ENCODE measurements around the gene SDHAF3.
"Not testable (repeated sequence)": the region's sequence is repeated elsewhere in the genome, so short reads cannot be mapped to it uniquely, and the experiment has no call there.

Gene SDHAF3

DNA sequence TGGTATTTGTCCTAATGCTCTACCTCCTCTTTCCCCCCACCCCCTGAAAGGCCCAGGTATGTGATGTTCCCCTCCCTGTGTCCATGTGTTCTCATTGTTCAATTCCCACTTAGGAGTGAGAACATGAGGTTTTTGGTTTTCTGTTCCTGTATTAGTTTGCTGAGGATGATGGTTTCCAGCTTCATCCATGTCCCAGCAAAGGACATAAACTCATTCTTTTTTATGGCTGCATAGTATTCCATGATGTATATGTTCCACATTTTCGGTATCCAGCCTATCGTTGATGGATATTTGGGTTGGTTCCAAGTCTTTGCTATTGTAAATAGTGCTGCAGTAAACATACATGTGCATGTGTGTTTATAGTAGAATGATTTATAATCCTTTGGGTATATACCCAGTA, 5.6 kb downstream of the SDHAF3 start:
- DNase-seq (ENCODE audit: low read depth, low spot score), result not testable (repeated sequence)

DNA sequence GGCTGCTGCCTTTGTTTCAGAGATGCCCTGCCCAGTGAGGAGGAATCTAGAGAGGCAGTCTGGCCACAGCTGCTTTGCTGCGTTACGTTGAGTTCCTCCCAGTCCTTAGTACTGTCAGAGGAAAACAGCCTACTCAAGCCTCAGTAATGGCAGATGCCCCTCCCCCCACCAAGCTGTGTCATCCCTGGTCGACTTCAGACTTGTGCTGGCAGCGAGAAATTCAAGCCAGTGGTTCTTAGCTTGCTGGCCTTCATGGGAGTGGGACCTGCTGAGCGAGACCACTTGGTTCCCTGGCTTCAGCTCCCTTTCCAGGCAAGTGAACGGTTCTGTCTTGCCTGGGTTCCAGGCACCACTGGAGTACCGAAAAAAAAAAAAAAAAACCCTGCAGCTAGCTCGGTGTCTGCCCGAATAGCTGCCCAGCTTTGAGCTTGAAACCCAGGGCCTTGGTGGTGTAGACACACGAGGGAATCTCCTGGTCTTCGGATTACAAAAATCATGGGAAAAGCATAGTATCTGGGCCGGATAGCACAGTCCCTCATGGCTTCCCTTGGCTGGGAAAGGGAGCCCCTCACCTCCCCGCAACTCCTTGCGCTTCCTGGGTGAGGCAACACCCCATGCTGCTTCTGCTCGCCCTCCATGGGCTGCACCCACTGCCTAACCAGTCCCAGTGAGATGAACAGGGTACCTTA, 9.1 kb downstream of the SDHAF3 start:
- no peak for DNase-seq (ENCODE audit: low read depth, low spot score)

DNA sequence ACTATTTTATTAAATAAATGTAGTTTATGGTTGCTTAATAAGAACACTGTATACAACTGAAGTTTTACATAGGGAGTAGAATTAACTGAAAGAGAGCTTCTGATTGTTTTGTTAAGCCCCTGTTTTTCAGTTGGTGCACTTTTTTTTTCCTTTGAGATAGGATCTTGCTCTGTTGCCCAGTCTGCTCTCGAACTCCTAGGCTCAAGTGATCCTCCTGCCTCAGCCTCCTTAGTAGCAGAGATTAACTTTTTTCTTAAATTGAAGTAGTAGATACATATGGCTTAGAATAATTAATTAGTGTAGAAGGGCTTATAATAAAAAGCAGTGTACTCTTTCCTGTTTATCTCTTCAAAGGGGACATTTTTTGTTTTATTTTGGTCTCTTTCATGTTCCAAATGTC, 11.2 kb downstream of the SDHAF3 start:
- no peak for DNase-seq (ENCODE audit: low read depth, low spot score)

DNA sequence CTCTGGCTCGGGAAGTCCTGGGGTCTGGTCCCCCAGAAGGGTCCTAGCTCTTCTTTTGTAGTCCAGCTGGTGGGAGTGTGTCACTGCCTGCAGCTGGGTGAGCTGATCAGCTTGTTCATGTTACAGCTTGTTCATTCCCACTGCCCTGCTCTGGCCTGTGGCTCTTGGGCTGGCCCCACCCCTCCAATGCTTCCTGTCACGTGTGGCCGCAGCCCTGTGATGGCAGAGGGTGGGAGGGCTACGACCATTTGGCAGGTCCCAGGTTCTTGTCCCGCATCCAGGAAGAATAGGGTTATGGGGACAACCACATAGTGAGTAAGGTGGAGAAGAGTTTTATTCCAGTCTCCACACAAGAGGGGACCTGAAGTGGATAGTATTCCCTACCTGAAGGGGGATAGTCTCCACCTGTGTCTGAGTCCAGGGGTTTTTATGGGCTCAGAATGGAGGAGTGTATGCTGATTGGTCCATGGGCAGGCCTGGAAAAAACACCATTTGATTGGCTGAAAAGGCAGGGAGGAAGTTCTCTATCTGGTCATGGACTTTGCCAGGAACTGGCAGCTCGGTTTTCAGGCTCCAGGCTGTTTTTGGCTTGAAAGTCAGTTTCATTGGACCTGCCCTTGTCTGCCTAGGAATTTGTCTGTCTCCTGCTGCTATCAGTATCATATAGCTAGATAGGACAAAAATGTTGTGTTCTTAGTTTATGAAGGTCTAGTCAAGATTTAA, 13.1 kb downstream of the SDHAF3 start:
- DNase-seq (ENCODE audit: low read depth, low spot score), result no peak

DNA sequence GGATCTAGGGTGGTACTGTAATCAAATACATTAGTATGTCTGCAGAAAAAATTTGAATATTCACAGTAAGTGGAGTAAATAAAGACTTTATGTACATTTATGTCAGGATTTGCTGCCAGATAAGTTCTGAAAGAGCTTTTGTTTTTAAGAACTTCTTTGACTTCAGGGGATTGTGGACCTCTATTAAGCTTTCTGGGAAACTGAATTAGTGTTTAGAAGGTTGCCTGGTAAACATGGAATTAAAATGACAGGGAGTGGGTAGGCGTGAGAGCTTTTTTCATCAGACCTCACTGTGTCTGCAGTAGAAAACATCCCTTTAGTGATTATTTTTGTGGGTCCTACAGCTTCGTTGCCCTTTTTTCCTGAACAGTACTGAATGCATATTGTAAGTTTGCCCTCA, 15.7 kb downstream of the SDHAF3 start:
- no peak for DNase-seq (ENCODE audit: low read depth, low spot score)

DNA sequence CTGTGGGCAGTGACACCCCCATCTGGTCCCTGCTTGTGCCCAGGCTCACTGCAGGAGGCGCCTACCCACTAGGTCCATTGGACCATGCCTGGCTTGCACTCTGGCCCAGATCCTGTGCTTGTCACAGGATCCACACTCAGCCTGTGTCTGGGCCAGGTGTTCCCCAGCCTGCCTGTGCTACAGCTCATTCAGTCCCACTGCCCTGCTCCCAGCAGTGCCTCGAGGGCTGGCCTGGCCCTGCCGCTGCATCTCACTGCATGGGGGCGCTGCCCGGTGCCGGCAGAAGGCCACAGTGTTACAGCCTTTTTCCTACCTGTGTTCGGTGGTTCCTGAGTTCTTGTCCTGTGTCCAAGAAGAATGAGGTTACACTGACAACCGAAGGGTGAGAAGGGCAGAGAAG, 21.3 kb downstream of the SDHAF3 start:
- DNase-seq (ENCODE audit: low read depth, low spot score), result no peak

DNA sequence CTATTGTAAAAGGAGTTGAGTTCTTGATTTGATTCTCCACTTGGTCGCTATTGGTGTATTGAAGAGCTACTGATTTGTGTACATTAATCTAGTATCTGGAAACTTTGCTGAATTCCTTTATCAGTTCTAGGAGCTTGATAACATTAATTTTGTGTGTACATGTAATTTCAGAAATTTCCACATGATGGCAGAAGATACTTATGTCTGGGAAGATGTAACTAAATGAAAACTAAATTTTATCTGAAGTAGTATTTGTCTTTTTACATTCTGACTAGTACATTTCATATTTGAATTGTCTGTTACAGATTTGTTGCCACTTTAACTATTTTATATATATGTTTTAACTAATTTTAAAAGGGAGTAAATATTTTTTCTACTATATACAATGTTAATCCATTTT, 27.6 kb downstream of the SDHAF3 start:
- DNase-seq (ENCODE audit: low read depth, low spot score), result no peak

DNA sequence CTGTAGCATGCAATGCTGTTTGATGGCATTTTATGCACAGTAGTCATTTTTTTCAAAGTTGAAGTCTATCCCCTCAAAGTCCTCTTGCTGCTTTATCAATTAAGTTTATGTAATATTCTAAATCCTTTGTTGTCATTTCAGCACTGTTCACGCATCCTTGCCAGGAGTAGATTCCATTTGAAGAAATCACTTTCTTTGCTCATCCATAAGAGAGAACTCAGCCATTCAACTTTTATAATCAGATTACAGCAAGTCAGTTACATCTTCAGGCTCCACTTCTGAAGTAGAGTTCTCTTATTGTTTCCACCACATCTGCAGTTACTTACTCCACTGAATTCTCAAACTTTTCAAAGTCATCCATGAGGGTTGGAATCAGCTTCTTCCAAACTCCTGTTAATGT, 32.3 kb downstream of the SDHAF3 start:
- DNase-seq (ENCODE audit: low read depth, low spot score), result no peak

DNA sequence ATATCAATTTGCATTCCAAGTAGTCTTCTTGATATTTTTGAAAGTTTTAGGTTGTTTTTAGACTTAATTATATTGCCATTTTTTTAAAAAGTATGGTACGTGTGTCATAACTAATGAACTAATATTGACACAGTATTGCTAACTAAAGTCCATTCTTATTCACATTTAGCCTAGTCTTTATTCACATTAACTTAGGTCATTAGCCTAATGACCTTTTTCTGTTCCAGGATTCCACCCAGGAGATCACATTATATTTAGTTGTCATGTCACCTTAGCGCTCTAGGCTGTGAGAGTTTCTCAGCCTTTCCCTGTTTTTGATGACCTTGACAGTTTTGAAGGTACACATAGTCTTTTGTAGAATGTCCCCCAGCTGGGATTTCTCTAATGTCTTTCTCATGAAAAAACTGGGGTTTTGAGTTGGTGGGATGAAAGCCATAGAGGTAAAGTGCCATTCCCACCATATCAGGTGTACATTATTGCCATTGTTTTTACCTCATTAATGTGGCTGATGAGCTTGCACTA, 38.5 kb downstream of the SDHAF3 start:
- no peak for DNase-seq (ENCODE audit: low read depth, low spot score)

DNA sequence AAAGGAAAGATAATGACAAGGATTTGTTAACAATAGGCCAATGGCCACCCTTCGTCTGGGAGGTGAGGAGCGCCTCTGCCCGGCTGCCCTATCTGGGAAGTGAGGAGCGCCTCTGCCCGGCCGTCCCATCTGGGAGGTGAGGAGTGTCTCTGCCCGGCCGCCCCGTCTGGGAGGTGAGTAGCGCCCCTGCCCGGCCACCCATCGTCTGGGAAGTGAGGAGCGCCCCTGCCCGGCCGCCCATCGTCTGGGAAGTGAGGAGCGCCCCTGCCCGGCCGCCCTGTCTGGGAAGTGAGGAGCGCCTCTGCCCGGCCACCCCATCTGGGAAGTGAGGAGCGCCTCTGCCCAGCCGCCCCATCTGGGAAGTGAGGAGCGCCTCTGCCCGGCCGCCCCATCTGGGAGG, 42.5 kb downstream of the SDHAF3 start:
- not testable (repeated sequence) for DNase-seq (ENCODE audit: low read depth, low spot score)

DNA sequence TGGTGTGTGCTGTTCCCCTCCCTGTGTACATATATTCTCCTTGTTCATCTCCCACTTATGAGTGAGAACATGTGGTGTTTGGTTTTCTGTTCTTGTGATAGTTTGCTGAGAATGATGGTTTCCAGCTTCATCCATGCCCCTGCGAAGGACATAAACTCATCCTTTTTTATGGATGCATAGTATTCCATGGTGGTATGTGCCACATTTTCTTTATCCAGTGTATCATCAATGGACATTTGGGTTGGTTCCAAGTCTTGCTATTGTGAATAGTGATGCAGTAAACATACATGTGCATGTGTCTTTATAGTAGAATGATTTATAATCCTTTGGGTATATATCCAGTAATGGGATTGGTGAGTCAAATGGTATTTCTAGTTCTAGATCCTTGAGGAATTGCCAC, 44.1 kb downstream of the SDHAF3 start:
- not testable (repeated sequence) for DNase-seq (ENCODE audit: low read depth, low spot score)

DNA sequence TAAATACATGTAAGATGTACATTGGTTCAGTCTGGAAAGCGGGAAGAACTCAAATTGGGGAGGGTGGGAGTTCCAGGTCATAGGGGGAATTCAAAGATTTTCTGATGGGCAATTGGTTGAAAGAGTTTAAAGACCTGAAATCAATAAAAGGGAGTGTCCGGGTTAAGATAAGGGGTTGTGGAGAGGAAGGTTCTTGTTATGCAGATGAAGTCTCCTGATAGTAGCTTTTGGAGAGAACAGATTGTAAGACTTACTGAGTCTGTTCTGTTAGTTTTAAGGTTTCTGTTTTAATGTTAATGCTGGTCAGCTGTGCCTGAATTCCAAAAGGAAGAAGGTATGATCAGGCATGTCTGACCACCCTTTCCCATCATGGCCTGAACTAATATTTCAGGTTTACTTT, 48.8 kb downstream of the SDHAF3 start:
- no peak for DNase-seq (ENCODE audit: low read depth, low spot score)

DNA sequence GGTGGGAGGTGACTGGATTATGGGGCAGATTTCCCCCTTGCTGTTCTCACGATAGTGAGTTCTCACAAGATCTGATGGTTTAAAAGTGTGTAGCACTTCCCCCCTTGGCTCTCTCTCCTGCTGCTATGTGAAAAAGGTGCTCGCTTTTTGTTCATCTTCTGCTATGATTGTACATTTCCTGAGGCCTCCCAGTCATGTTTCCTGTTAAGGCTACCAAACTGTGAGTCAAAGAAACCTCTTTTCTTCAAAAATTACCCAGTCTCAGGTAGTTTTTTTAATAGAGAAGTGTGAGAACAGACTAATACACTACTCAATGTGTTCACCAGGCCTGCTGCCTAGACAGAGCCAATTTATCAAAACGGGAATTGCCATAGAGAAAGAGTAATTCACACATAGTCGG, 49.7 kb downstream of the SDHAF3 start:
- DNase-seq (ENCODE audit: low read depth, low spot score), result no peak

DNA sequence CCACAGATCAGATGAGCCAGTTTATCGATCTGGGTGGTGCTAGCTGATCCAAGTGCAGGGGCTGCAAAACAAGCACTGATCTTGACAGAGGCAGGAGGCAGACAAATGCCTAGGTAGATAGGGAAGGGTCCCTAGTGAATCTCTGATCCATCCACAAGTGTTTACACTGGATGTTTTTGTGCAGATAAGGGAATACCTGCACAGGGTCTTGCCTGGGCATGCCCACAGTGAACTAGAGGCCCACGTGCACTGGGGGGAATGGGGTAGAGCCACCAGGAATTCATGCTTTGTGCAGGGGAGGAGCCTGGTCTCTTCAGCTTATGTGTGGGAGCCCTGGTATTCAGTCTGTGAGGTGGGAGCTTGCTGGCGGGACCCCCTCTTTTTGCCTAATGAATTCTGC, 50.3 kb downstream of the SDHAF3 start:
- DNase-seq (ENCODE audit: low read depth, low spot score), result no peak

DNA sequence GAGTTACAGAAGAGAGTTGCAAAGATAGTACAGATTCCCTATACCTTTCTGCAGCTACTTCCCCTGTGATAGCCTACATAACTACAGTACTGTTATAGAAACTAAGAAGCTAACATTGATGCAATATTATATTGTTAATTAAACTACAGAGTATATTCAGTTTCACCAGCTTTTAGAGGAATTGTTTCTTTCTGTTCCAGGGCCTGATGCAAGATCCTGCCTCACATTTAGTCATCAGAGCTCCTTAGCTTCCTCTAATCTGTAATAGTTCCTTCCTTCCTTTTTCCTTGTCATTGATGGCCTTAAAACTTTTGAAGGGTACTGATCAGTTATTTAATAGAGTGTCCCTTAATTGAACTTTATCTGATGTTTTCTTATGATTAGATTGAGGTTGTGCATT, 56.8 kb downstream of the SDHAF3 start:
- DNase-seq (ENCODE audit: low read depth, low spot score), result no peak

DNA sequence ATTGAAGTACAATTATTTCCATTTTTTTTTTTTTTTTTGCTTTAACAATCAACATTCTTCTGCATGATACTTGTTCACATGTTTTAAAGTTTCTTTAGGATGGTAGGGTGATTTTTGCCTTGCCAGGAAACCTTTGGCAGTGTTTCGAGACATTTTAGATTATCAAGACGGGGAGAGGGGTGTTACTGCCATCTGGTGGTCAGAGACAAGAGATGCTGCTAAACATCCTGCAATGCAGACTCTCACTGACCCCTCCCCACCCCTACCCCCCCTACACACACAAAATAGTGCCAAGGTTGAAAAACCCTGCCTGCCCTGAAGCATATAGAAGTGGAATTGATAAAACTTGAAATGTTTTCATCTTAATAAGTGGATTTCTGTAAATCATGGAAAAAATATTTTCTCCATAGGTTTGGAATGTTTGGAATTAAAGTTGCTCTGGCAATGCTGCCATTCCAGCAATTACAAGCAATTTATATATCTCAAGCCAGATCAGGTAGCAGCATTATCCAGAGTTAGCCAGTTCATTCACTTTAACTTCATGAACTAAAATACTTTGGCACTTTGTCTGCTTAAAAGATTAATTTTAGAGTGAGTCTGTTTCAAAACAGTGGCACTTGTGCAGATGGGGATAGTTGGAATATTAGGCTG, 62.1 kb downstream of the SDHAF3 start:
- peak; percentile 17 for DNase-seq (ENCODE audit: low read depth, low spot score)

DNA sequence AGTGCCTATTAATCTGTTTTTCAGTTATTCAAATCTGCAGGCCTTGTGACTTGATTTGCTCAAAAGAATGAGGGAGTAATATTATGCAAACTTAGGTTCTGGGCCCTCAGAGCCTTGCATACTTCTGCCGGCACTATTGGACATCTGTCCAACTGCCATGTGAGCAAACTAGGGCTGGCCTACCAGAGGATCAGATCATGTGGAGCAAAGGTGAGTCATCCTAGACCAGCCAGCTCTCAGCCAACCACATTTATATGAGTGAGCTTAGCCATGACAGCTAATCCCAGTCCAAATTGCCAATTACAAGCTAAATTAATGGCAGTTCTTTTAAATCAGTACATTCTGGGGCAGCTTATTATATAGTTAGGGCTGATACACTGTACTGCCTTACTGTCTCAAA, 69.6 kb downstream of the SDHAF3 start:
- no peak for DNase-seq (ENCODE audit: low read depth, low spot score)

DNA sequence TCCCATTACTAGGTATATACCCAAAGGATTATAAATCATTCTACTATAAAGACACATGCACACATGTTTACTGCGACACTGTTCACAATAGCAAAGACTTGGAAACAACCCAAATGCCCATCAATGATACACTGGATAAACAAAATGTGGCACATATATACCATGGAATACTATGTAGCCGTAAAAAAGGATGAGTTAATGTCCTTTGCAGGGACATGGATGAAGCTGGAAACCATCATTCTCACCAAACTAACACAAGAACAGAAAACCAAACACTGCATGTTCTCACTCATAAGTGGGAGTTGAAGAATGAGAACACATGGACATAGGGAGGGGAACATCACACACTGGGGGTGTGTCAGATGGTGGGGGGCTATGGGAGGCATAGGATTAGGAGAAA, 78.7 kb downstream of the SDHAF3 start:
- not testable (repeated sequence) for DNase-seq (ENCODE audit: low read depth, low spot score)

DNA sequence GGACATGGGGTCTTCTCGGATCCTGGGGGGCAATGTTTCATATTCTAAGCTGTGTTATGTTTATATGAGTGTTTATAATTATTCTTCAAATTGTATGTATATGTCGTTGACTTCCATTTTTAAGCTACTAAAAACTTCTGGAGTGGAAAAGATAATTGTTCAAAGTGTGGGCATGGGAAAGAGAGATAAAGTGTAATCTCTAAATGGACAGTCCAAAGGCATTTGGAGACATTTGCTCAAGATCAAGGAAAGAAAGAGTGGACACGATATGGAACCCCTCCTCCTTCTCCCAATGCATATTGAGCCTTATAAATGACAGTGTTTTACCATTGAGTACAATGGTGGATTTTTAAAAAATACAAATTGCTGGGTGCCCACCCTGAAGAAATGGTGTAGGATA, 81.1 kb downstream of the SDHAF3 start:
- no peak for DNase-seq (ENCODE audit: low read depth, low spot score)

DNA sequence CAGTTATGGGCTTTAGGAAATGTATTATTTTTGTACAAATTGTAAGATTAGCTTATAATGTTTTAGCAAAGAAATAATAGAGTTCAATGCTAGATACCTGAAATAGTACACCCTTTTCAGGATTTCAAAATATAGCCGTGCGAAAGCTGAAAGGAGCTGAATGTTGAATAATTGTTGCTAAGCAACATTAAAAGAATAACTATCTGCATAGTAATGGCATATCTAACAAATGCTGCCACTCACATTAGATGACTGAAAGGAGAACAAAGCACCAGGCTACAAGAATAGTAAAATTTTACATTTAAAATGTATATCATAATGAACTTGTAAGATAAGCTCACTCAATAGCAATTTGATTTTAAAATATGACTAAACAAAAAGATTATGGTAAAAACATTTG, 82.5 kb downstream of the SDHAF3 start:
- DNase-seq (ENCODE audit: low read depth, low spot score), result no peak

DNA sequence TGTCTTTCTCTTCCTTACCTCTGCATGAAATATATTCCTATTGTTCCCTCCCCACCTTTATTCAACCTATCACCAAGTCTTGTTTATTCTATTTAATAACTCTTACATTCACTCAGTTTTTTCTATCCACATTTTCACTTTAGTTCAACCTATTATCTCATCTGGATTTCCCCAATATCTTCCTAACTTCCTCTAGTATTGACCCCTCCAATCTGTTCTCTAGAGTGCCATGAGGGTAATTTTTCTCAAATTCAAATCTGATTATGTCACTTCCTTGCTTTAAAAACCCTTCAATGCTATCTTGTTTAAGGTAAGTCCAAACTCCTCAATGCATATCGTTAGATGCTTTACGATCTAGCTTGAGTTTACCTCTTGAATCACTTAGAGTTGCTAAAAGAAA, 86.5 kb downstream of the SDHAF3 start:
- no peak for DNase-seq (ENCODE audit: low read depth, low spot score)

DNA sequence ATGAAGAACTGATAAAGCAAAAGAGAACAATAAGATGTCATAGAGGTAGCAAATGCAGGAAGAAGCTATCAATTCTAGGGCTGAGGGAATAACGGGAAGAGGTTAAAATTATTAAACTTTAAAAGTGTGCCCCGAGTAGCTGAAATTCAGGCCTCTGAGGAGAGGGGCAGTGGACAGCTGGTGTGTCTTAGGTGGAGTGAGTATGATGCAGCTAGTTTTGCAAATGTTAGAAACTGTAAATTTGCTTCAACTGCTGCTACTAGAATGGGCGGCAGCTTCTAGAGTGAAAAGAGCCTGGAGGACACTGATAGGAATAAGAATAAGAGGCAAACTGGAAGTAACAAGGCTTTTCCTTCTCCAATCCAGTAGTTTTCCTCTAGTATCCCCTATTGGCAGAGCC, 87.3 kb downstream of the SDHAF3 start:
- DNase-seq (ENCODE audit: low read depth, low spot score), result no peak

DNA sequence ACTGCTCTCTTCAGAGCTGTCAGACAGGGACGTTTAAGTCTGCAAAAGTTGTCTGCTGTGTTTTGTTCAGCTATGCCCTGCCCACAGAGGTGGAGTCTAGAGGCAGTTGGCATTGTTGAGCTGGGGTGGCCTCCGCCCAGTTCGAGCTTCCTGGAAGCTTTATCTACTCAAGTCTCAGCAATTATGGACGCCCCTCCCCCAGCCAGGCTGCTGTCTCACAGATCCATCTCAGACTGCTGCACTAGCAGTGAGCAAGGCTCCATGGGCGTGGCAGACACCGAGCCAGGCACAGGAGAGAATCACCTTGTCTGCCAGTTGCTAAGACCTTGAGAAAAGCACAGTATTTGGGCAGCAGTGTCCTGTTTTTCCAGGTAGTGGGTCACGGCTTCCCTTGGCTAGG, 98.1 kb downstream of the SDHAF3 start:
- DNase-seq (ENCODE audit: low read depth, low spot score), result no peak

All from brain pericyte (primary cell).